ENCODE measurements around the gene PHPT1. TPM values are rescaled to one million over a fixed set of nuclear protein-coding genes. Genes with fewer than 3 reads are reported as not detected.
"Not testable (repeated sequence)": the region's sequence is repeated elsewhere in the genome, so short reads cannot be mapped to it uniquely, and the experiment has no call there.

PHPT1 gene
- total RNA-seq, result 10 to 100 TPM; 39.0 to 73.1 (median 56.4) TPM
- 100 to 1,000 TPM; 109 to 144 (median 120) TPM for polyA plus RNA-seq

- TF ChIP-seq POLR2AphosphoS5 (IDR thresholded peaks at IDR 0.05), result peak; percentile 86 to 99 (median 94)
- no peak for TF ChIP-seq EP300 (IDR thresholded peaks at IDR 0.05)
- no peak for TF ChIP-seq CTCF (IDR thresholded peaks at IDR 0.05)
- TF ChIP-seq POLR2A (IDR thresholded peaks at IDR 0.05), result peak; percentile 58 to 90
- WGBS, 2 donors, result 0 to 1% methylated on average over 77 of the region's 77 CpGs
- intact Hi-C loops (cut with DNase I), result loop anchor here (10.0 kb wide), 1 partner anchor 186 kb away; the partner anchor contains the start of gene FUT7
- Histone ChIP-seq H3K36me3 (peaks cover 0 to 6% (median 0%) of the 10 kb centered on the region in 4 donors), H3K4me1 (peaks cover 0 to 56% (median 51%) of the 10 kb centered on the region in 4 donors), H3K9me3 (no peaks in the 10 kb centered on the region), H3K27me3 (peaks cover 24 to 40% (median 39%) of the 10 kb centered on the region in 3 donors), H3K27ac (peak within 1 kb of the TSS; percentile 87 to 93 (median 90)), H3K4me3 (peak within 1 kb of the TSS; percentile 68 to 82 (median 70))
- DNase-seq, result peak; percentile 100
These were observed at the start of gene PHPT1 for GRCh38 chr9:136849038-136849959. Gene PHPT1, plus strand, starts transcription at chr9:136849409. Its CDS starts 22 bp downstream, at chr9:136849431.

GRCh38 chr9:136799854-136800657, 49.2 kb upstream of the PHPT1 start:
- intact Hi-C loops (cut with DNase I), result no loop called here

GRCh38 chr9:136802321-136802720, 46.9 kb upstream of the PHPT1 start:
- no peaks in the 10 kb centered on the region for H3K36me3 ChIP-seq
- peaks cover 0 to 36% (median 32%) of the 10 kb centered on the region in 4 donors for H3K4me1 ChIP-seq
- TF ChIP-seq POLR2AphosphoS5 (IDR thresholded peaks at IDR 0.05), result no peak
- TF ChIP-seq CTCF (IDR thresholded peaks at IDR 0.05), result no peak
- TF ChIP-seq EP300 (IDR thresholded peaks at IDR 0.05), result no peak
- no peak for TF ChIP-seq POLR2A (IDR thresholded peaks at IDR 0.05)
- H3K27me3 ChIP-seq, result peaks cover 40 to 53% (median 52%) of the 10 kb centered on the region in 3 donors
- intact Hi-C loops (cut with DNase I), result no loop called here
- no peaks in the 10 kb centered on the region for H3K9me3 ChIP-seq
- DNase-seq, result no peak
- H3K27ac ChIP-seq, result no peak overlapping the region
- WGBS, 2 donors, result 82 to 83% methylated on average over 6 of the region's 6 CpGs
- no peak overlapping the region for H3K4me3 ChIP-seq

More at GRCh38 chr9:136799854-136800657, 49.2 kb upstream of the PHPT1 start:
- Histone ChIP-seq H3K9me3 (no peaks in the 10 kb centered on the region), H3K27me3 (peaks cover 40 to 70% (median 56%) of the 10 kb centered on the region in 3 donors), H3K27ac (no peak overlapping the region), H3K4me1 (peaks cover 0 to 22% (median 18%) of the 10 kb centered on the region in 4 donors), H3K4me3 (peak overlapping the region in 3 of 4 donors; percentile 12 to 36 (median 33)), H3K36me3 (no peaks in the 10 kb centered on the region)
- DNase-seq, result peak; percentile 86
- TF ChIP-seq CTCF (IDR thresholded peaks at IDR 0.05), result no peak
- TF ChIP-seq POLR2AphosphoS5 (IDR thresholded peaks at IDR 0.05), result peak in 1 of 4 donors; percentile 43
- no peak for TF ChIP-seq EP300 (IDR thresholded peaks at IDR 0.05)
- TF ChIP-seq POLR2A (IDR thresholded peaks at IDR 0.05), result peak in 1 of 2 donors; percentile 37
- WGBS, 2 donors, result 1% methylated on average over 63 of the region's 63 CpGs

- WGBS, 2 donors, result 95 to 97% methylated on average over 8 of the region's 9 CpGs
- DNase-seq; H3K27ac ChIP-seq; intact Hi-C loops (cut with DNase I); H3K36me3 ChIP-seq; H3K4me3 ChIP-seq; H3K9me3 ChIP-seq: not testable (repeated sequence)
- Histone ChIP-seq H3K4me1 (peaks cover 0 to 37% (median 32%) of the 10 kb centered on the region in 4 donors), H3K27me3 (peaks cover 35 to 45% (median 45%) of the 10 kb centered on the region in 3 donors)
These were observed 46.1 kb upstream of the PHPT1 start for GRCh38 chr9:136803009-136803550.

Measured in sigmoid colon (tissue), 7 donors.